ENCODE results near the gene KIAA1958. TPM values are rescaled to one million over a fixed set of nuclear protein-coding genes. Genes with fewer than 3 reads are reported as not detected.

The KIAA1958 gene
- total and polyA plus RNA-seq, 5 experiments from 2014 or later: 2.6 to 11.8 (median 4.3) TPM

DNA sequence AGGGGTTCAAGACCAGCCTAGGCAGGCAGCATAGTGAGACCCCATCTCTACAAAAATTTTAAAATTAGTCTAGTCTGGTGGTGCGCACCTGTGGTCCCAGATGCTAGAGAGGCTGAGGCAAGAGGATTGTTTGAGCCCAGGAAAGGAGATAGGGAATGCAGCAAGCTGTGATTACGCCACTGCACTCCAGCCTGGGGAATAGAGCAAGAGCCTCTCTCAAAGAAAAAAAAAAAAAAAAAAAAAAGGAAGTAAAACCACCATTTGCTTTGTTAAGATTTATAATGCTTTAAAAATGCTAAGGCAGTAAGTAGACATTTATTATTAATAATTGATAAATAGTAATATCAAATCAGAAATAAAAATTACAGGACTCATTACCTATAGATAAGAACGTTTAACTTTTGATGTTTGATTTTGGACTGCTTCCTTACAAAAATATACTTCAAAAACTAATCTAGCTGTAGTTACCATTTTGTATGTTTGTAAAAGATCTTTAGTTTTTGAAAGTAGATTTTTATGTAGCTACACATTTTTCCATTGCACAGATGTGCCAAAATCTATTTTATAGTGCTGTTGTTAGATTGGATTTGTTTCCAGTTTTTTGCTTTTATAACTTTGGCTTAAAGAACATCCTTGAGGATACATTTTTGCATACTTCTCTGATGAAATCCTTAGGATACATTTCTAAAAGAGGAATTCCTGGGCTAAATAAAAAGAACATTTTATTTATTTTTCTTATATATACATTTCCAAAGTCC lies 144.9 kb downstream of the KIAA1958 start:
- POLR2A ChIA-PET: interaction anchor here (0.7 kb wide), 1 partner anchor 26 kb away, joined by 3 read pairs; no protein-coding TSS in a partner anchor
- Mint-ChIP-seq H3K9me3 (peaks cover 0 to 1% (median 0%) of the 10 kb centered on the region in 9 donors), H3K27me3 (no peaks in the 10 kb centered on the region), H3K36me3 (peaks cover 0 to 3% (median 0%) of the 10 kb centered on the region in 3 donors), H3K27ac (no peak overlapping the region), H3K4me3 (no peak overlapping the region), H3K4me1 (peaks cover 0 to 2% (median 0%) of the 10 kb centered on the region in 4 donors)
- DNase-seq (no peak), ATAC-seq (no peak)

DNA sequence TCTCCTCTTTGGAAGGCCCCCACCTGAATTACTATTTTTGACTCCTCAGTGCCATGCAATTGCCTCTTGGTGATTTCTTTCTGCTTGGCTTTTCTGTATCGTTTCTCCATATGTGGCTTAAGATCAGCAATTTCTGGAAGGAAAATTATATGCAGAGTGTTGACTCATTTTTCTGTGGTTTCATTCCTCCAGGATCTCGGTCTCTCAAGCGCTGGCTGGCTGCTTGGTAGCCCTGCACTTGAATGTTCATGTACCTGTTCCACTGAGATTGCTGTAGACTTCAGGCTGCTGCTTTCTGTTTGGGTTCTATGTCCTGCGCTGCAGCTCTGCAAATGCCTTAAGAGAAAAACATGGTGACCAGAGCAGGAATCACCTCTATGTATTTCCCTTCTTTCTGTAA lies 153.7 kb downstream of the KIAA1958 start:
- H3K36me3 Mint-ChIP-seq: peaks cover 21 to 28% (median 22%) of the 10 kb centered on the region in 3 donors

DNA sequence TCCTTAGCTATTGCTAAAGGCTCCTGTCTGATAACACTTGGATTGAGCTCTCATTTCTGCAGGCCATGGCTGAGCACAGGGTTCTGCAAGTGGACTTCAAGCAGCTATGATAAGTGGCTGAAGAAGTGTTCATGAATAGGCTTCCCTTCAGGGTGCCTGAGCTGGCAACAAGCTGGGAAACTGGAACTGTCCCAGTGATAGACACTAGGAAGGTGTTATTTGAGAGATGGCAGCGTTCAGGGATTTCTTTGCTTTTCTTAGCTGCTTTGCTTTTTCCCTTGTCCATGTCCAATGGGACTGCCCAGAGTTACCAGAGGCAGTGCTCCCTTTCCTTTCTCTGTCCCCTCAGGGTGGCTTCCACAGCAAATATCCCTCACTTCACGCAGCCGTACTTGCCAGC lies 155.5 kb downstream of the KIAA1958 start:
- H3K36me3 Mint-ChIP-seq: peaks cover 37 to 45% (median 38%) of the 10 kb centered on the region in 3 donors

More for the DNA sequence above, 153.7 kb downstream of the KIAA1958 start:
- H3K9me3 Mint-ChIP-seq: peaks cover 0 to 27% (median 18%) of the 10 kb centered on the region in 9 donors
- H3K27ac Mint-ChIP-seq: no peak overlapping the region
- DNase-seq (no peak), ATAC-seq (no peak)
- no peak overlapping the region for H3K4me3 Mint-ChIP-seq
- H3K4me1 Mint-ChIP-seq: no peaks in the 10 kb centered on the region
- peaks cover 0 to 5% (median 0%) of the 10 kb centered on the region in 5 donors for H3K27me3 Mint-ChIP-seq
- POLR2A ChIA-PET: no interaction called here

DNA sequence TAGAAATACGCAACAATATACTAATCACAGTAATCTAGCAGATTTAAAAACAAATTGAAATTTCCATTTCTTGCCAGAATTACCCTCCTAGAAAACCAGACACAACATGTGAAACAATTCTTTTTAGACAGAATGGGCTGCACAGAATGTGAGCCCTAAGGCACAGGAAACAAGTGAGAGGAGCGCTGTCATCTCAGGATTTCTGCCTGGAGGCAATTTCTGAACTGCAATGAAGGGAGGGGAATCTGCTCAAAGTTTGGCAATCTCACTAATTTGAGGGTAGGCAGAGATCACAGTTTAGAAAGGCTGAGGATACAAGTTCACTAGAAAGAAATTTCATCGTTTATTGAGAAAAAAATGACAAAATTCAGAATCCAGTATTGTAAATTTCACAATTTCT lies 161.0 kb downstream of the KIAA1958 start:
- no peak for DNase-seq
- POLR2A ChIA-PET: no interaction called here
- peaks cover 43 to 62% (median 56%) of the 10 kb centered on the region in 3 donors for H3K36me3 Mint-ChIP-seq
- H3K9me3 Mint-ChIP-seq: peaks cover 23 to 52% (median 39%) of the 10 kb centered on the region in 9 donors
- H3K4me1 Mint-ChIP-seq: no peaks in the 10 kb centered on the region
- H3K27me3 Mint-ChIP-seq: no peaks in the 10 kb centered on the region
- no peak overlapping the region for H3K27ac Mint-ChIP-seq
- no peak for ATAC-seq
- no peak overlapping the region for H3K4me3 Mint-ChIP-seq

More for the DNA sequence above, 155.5 kb downstream of the KIAA1958 start:
- no peak for DNase-seq
- no peak overlapping the region for H3K27ac Mint-ChIP-seq
- ATAC-seq: no peak
- H3K4me3 Mint-ChIP-seq: no peak overlapping the region
- peaks cover 11 to 39% (median 33%) of the 10 kb centered on the region in 9 donors for H3K9me3 Mint-ChIP-seq
- H3K4me1 Mint-ChIP-seq: no peaks in the 10 kb centered on the region
- H3K27me3 Mint-ChIP-seq: peaks cover 0 to 5% (median 0%) of the 10 kb centered on the region in 5 donors
- POLR2A ChIA-PET: no interaction called here

DNA sequence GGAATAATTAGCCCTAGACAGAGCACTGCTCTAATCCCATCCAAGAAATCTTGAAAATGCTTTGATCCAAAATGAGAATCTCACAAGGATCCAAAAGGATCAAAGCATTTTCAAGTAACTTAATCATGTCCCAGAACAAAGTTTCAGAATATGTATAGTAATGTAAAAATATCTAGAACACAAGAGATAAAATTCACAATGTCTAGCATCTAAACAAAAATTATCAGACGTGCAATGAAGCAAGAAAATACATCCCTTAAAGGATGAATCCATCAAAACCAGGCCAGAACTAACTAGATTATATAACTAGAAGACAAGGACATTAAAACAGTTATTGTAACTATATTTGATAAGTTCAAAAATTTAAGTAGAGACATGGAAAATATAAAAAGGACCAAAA lies 162.0 kb downstream of the KIAA1958 start:
- DNase-seq: no peak
- no peak for ATAC-seq
- H3K27me3 Mint-ChIP-seq: no peaks in the 10 kb centered on the region
- no peak overlapping the region for H3K27ac Mint-ChIP-seq
- peaks cover 45 to 69% (median 58%) of the 10 kb centered on the region in 3 donors for H3K36me3 Mint-ChIP-seq
- H3K9me3 Mint-ChIP-seq: peaks cover 22 to 52% (median 39%) of the 10 kb centered on the region in 9 donors
- no peak overlapping the region for H3K4me3 Mint-ChIP-seq
- POLR2A ChIA-PET: no interaction called here
- H3K4me1 Mint-ChIP-seq: no peaks in the 10 kb centered on the region

DNA sequence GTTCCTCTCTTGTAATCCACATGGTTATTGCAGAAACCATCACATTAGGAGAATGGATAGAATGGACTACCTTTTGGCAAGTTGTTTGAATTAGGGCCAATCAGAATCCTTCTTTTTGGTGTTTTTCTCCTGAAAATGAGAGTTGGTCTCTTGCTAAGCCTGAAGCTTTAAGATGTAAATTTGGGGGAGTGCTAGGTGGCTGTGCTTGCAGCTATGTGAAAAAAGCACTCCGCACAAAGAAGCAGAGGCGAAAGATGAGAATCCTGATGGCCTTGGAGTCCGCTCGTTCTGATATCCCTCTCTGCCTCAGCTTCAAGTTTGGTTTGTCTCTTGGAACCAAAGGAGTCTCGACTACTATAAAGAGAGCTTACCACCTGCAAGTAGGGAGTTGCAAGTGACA lies 167.7 kb downstream of the KIAA1958 start:
- POLR2A ChIA-PET: no interaction called here
- H3K4me1 Mint-ChIP-seq: no peaks in the 10 kb centered on the region
- H3K36me3 Mint-ChIP-seq: peaks cover 14 to 43% (median 20%) of the 10 kb centered on the region in 3 donors
- ATAC-seq: no peak
- H3K27ac Mint-ChIP-seq: no peak overlapping the region
- DNase-seq: no peak
- H3K27me3 Mint-ChIP-seq: no peaks in the 10 kb centered on the region
- H3K9me3 Mint-ChIP-seq: peaks cover 0 to 14% (median 9%) of the 10 kb centered on the region in 9 donors
- no peak overlapping the region for H3K4me3 Mint-ChIP-seq

DNA sequence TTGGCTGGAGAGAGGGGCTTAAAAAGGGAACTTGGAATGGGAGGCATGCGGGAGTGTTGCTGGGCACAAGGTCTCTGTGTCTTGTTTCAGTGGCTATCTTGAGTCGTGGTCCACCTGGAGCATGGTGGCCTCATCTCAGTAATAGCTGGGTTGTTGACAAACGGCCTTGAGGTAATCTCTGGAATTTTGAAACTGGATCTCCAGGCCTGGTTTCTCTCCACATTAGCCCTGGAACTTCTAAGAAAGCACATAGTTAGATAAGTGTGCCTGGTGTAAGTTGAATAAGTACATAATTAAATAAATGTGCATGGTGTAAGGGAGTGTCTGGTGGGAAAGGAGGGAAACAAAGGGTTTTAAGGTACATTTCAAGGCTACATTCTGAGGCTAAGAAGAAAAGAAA lies 169.0 kb downstream of the KIAA1958 start:
- POLR2A ChIA-PET: no interaction called here
- DNase-seq (no peak), ATAC-seq (no peak)
- H3K36me3 Mint-ChIP-seq: peaks cover 7 to 38% (median 15%) of the 10 kb centered on the region in 3 donors
- H3K27me3 Mint-ChIP-seq: no peaks in the 10 kb centered on the region
- H3K4me1 Mint-ChIP-seq: no peaks in the 10 kb centered on the region
- no peak overlapping the region for H3K27ac Mint-ChIP-seq
- no peak overlapping the region for H3K4me3 Mint-ChIP-seq
- peaks cover 0 to 4% (median under 1%) of the 10 kb centered on the region in 9 donors for H3K9me3 Mint-ChIP-seq

DNA sequence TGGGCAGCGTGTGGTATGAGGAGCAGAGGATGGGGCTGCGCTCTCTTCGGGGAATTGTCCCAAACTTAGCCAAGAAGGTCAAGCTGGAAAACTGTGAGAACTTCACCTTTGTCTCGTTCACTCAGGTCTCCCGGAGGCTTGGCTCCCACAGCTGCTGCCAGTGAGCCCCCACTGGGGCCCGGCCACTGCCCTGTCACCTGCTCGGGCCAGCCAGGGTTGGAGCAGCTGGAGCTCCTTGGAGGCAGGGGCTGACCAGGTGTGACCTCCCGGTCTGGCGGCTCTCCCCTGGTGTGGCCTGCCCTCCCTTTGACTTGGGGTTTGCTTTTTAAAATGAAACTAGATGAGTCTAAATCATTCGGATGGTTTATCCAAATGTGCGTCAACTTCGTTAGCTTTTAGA lies 173.3 kb downstream of the KIAA1958 start:
- Mint-ChIP-seq H3K36me3 (peaks cover 0 to 13% (median 10%) of the 10 kb centered on the region in 3 donors), H3K9me3 (no peaks in the 10 kb centered on the region), H3K27me3 (no peaks in the 10 kb centered on the region), H3K4me1 (no peaks in the 10 kb centered on the region), H3K4me3 (no peak overlapping the region), H3K27ac (no peak overlapping the region)
- DNase-seq: no peak
- no peak for ATAC-seq
- POLR2A ChIA-PET: no interaction called here

DNA sequence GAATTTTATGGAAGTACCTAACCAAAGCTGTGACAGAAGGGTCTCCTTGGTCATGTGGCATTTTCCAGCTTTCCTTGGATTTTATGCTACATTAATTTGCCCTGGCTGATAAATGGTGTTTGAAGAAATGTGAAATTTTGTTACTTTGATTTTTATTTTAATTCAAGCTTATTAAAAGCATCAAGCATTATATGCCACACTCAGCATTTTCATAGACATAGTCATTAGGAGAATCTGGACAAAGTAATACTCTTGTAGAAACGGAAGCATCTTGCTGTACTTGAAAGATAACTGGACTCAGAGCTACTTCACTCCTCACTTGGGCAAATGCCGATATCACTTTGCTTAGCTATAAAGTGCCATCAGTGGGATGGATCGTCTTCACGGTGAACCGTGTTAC lies 177.1 kb downstream of the KIAA1958 start:
- ATAC-seq: no peak
- H3K27me3 Mint-ChIP-seq: no peaks in the 10 kb centered on the region
- H3K27ac Mint-ChIP-seq: no peak overlapping the region
- no peak for DNase-seq
- H3K36me3 Mint-ChIP-seq: peaks cover 0 to 9% (median 8%) of the 10 kb centered on the region in 3 donors
- H3K4me3 Mint-ChIP-seq: no peak overlapping the region
- POLR2A ChIA-PET: no interaction called here
- no peaks in the 10 kb centered on the region for H3K9me3 Mint-ChIP-seq
- H3K4me1 Mint-ChIP-seq: no peaks in the 10 kb centered on the region

DNA sequence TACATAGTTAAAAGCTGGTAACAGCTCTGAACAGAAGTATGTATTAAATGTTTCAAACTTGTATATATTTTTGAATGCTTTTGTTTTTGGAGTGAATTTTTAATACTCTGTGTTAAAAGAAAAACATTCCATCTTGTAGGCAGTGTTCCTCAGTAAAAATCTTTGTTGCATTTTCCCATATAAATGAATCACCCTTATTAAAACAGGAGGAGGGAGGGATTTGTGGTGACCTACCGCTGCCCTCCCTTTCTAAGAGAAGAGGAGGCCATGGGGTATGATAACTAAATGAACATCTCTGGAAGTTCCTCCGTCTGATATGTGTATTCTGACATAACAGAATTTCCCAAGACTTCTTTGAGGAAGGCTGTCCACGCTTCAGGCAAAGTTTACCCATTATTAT lies 177.9 kb downstream of the KIAA1958 start:
- Mint-ChIP-seq H3K4me3 (no peak overlapping the region), H3K36me3 (peaks cover 0 to 7% (median 4%) of the 10 kb centered on the region in 3 donors), H3K27ac (no peak overlapping the region), H3K9me3 (no peaks in the 10 kb centered on the region), H3K4me1 (no peaks in the 10 kb centered on the region), H3K27me3 (no peaks in the 10 kb centered on the region)
- no peak for ATAC-seq
- no peak for DNase-seq
- POLR2A ChIA-PET: no interaction called here

DNA sequence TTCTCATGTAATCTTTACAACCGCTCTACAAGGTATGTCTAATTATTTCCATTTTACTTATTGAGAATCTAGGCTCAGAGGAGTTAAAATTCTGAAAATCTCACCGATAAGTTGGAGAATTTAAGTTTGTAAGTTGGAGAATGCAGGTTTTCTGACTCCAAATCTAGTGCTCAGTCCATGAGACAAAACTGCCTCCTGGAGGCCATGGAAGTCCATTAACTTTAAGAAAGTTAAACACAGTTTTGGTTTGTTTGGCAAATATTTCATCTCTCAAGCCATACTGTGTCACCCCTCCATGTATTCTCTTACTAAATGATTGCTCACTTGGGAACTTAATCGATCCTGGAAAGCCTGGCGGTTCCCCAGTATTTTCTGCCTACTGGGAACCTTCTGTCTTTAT lies 178.7 kb downstream of the KIAA1958 start:
- POLR2A ChIA-PET: no interaction called here
- no peak for ATAC-seq
- H3K4me3 Mint-ChIP-seq: no peak overlapping the region
- no peak for DNase-seq
- no peaks in the 10 kb centered on the region for H3K36me3 Mint-ChIP-seq
- H3K9me3 Mint-ChIP-seq: no peaks in the 10 kb centered on the region
- H3K27ac Mint-ChIP-seq: no peak overlapping the region
- H3K27me3 Mint-ChIP-seq: no peaks in the 10 kb centered on the region
- H3K4me1 Mint-ChIP-seq: no peaks in the 10 kb centered on the region

DNA sequence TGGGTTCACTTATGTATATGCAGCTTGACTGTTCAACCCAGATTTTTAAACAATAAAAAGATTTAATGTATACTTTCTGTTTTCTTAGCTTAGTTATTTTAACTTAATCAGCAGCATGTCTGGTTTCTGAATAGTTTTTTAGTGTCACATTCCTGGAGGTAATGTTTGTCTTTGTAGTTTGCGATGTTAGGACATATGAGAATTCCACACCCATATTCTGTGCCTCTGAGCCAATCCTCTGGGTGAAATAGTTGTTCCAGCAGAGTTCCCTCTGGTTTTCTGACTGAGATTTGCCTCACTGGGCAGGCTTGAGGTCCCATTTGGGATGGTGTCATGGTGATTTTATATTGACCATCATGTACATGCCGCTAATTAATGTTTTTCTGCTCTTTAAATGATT lies 182.7 kb downstream of the KIAA1958 start:
- H3K4me3 Mint-ChIP-seq: no peak overlapping the region
- no peaks in the 10 kb centered on the region for H3K27me3 Mint-ChIP-seq
- DNase-seq (no peak), ATAC-seq (no peak)
- no peaks in the 10 kb centered on the region for H3K36me3 Mint-ChIP-seq
- H3K27ac Mint-ChIP-seq: peak overlapping the region in 1 of 10 donors; percentile 41
- H3K4me1 Mint-ChIP-seq: no peaks in the 10 kb centered on the region
- POLR2A ChIA-PET: interaction anchor here (0.6 kb wide), 1 partner anchor 299 kb away, joined by 3 read pairs; no protein-coding TSS in a partner anchor
- peaks cover 0 to 2% (median 0%) of the 10 kb centered on the region in 9 donors for H3K9me3 Mint-ChIP-seq

DNA sequence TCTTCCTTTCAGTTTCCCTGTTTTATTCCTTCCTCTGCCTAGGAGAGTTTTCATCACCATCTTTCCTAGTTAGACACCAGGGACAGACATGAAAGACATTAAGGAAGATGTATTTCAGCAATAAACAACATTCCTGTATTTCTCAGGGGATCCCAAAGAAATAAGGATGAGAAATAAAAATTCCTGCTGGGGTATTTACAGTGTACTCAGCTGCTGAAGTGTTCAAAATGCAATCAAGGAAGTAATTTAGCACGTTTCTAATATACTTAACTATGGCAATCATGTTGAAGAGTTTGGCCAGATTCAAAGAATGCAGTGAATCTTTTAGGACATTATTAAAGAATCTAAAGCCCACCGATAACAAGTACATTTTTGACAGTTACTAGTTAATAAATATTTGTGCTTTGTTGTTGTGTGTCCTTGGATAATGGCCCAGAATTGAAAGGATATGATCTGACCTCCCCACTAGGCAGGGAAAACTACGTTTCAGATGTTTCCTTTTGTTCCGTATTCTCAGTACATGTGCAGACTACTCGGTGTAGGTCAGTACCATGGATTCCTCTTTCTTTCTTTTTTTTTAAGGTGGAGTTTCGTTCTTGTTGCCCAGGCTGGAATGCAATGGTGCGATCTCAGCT lies 184.5 kb downstream of the KIAA1958 start:
- Mint-ChIP-seq H3K27me3 (no peaks in the 10 kb centered on the region), H3K4me3 (no peak overlapping the region), H3K27ac (no peak overlapping the region), H3K9me3 (peaks cover 0 to 2% (median 0%) of the 10 kb centered on the region in 9 donors), H3K36me3 (no peaks in the 10 kb centered on the region), H3K4me1 (no peaks in the 10 kb centered on the region)
- no peak for DNase-seq
- no peak for ATAC-seq
- POLR2A ChIA-PET: no interaction called here
